Chondrocyte (in vitro differentiated cells): Measurements from ENCODE around the gene NCBP1. TPM values are rescaled to one million over a fixed set of nuclear protein-coding genes. Genes with fewer than 3 reads are reported as not detected.

Experiments
- DNase-seq: peaks from one replicate; pipeline ENCODE4 v3.0.0; 2021; ENCODE audit warnings: mixed read lengths, low spot score
- H3K27ac Mint-ChIP-seq: one replicate; pipeline ENCODE4 v1.8.0; 2021; ENCODE audit warnings: mild to moderate bottlenecking, moderate library complexity, mixed read lengths; ENCODE audit not compliant: unreplicated experiment
- H3K27me3 Mint-ChIP-seq: 2 replicates; pipeline ENCODE4 v1.8.0; 2021; ENCODE audit warnings: low read depth, mixed read lengths
- H3K36me3 Mint-ChIP-seq: 2 replicates; pipeline ENCODE4 v1.8.0; 2021; ENCODE audit warnings: low read depth, mixed read lengths
- H3K4me1 Mint-ChIP-seq: 2 replicates; pipeline ENCODE4 v1.8.0; 2021; ENCODE audit warnings: low read depth, mild to moderate bottlenecking, mixed read lengths
- H3K4me3 Mint-ChIP-seq: one replicate; pipeline ENCODE4 v1.8.0; 2021; ENCODE audit warnings: mild to moderate bottlenecking, moderate library complexity, mixed read lengths; ENCODE audit not compliant: unreplicated experiment
- H3K9me3 Mint-ChIP-seq: 2 replicates; pipeline ENCODE4 v1.8.0; 2021; ENCODE audit warnings: low read depth, mixed read lengths
- CTCF ChIP-seq: fragments of 200-600 bp; sonication (generic); IDR thresholded peaks from 2 replicates; pipeline ENCODE4 v1.5.0; 2021; ENCODE audit warnings: antibody characterized with exemption, mild to moderate bottlenecking, moderate library complexity
- total RNA-seq: library from RNA; stranded (reverse); gene quantifications from 3 replicates; pipeline ENCODE4 v1.2.1, GENCODE V29; 2021

NCBP1 gene
- total RNA-seq, 1 donor from 2014 or later, result 32.3 TPM

- no peaks in the 10 kb centered on the region for H3K36me3 Mint-ChIP-seq
- no peak for DNase-seq
- H3K4me1 Mint-ChIP-seq, result peaks cover 15% of the 10 kb centered on the region
- H3K4me3 Mint-ChIP-seq, result peak overlapping the region; percentile 51
- no peaks in the 10 kb centered on the region for H3K9me3 Mint-ChIP-seq
- peaks cover 19% of the 10 kb centered on the region for H3K27me3 Mint-ChIP-seq
- no peak for TF ChIP-seq CTCF
- H3K27ac Mint-ChIP-seq, result peak overlapping the region; percentile 98
These were observed 70.1 kb downstream of the NCBP1 start for GRCh38 chr9:97703437-97704344.

- TF ChIP-seq CTCF, result no peak
- peak overlapping the region; percentile 98 for H3K27ac Mint-ChIP-seq
- no peaks in the 10 kb centered on the region for H3K36me3 Mint-ChIP-seq
- H3K4me1 Mint-ChIP-seq, result peaks cover 15% of the 10 kb centered on the region
- no peaks in the 10 kb centered on the region for H3K9me3 Mint-ChIP-seq
- no peak overlapping the region for H3K4me3 Mint-ChIP-seq
- peaks cover 22% of the 10 kb centered on the region for H3K27me3 Mint-ChIP-seq
- DNase-seq, result no peak
These were observed 70.7 kb downstream of the NCBP1 start for GRCh38 chr9:97704345-97704677.

GRCh38 chr9:97704851-97705250 lies 71.2 kb downstream of the NCBP1 start:
- Mint-ChIP-seq H3K4me1 (peaks cover 15% of the 10 kb centered on the region), H3K36me3 (no peaks in the 10 kb centered on the region), H3K9me3 (no peaks in the 10 kb centered on the region), H3K27me3 (peaks cover 22% of the 10 kb centered on the region), H3K27ac (no peak overlapping the region), H3K4me3 (no peak overlapping the region)
- TF ChIP-seq CTCF, result no peak
- no peak for DNase-seq

- Mint-ChIP-seq H3K4me3 (no peak overlapping the region), H3K4me1 (peaks cover 15% of the 10 kb centered on the region), H3K27ac (no peak overlapping the region), H3K9me3 (no peaks in the 10 kb centered on the region), H3K36me3 (no peaks in the 10 kb centered on the region), H3K27me3 (peaks cover 22% of the 10 kb centered on the region)
- no peak for DNase-seq
- no peak for TF ChIP-seq CTCF
These were observed 71.8 kb downstream of the NCBP1 start for GRCh38 chr9:97705354-97705950.

- Mint-ChIP-seq H3K27ac (no peak overlapping the region), H3K4me1 (peaks cover 15% of the 10 kb centered on the region)
- no peak for DNase-seq
These were observed 72.6 kb downstream of the NCBP1 start for GRCh38 chr9:97706246-97706645.

More at GRCh38 chr9:97706246-97706645, 72.6 kb downstream of the NCBP1 start:
- no peaks in the 10 kb centered on the region for H3K9me3 Mint-ChIP-seq
- H3K4me3 Mint-ChIP-seq, result no peak overlapping the region
- H3K27me3 Mint-ChIP-seq, result peaks cover 26% of the 10 kb centered on the region
- no peaks in the 10 kb centered on the region for H3K36me3 Mint-ChIP-seq
- TF ChIP-seq CTCF, result no peak
